Sigmoid colon (tissue), 7 donors: ENCODE results near the gene MFAP4. TPM values are rescaled to one million over a fixed set of nuclear protein-coding genes. Genes with fewer than 3 reads are reported as not detected.

ENCODE experiments used
- DNase-seq: peaks from one replicate; pipeline ENCODE4 v3.0.0-alpha.2; 2019
- H3K27ac ChIP-seq, 4 donors: fragments of 200-600 bp; sonication (generic); one replicate each; pipeline ENCODE4 v1.5.1; 2016 to 2019; ENCODE audit warnings: mild to moderate bottlenecking in 1 of 4
- H3K27me3 ChIP-seq, 3 donors: fragments of 200-600 bp; sonication (generic); one replicate each; pipeline ENCODE4 v1.5.1; 2019; ENCODE audit warnings: mild to moderate bottlenecking in 1 of 3
- H3K36me3 ChIP-seq, 4 donors: fragments of 200-600 bp; sonication (generic); one replicate each; pipeline ENCODE4 v1.5.1; 2016 to 2019
- H3K4me1 ChIP-seq, 4 donors: fragments of 200-600 bp; sonication (generic); one replicate each; pipeline ENCODE4 v1.5.1; 2017 to 2019
- H3K4me3 ChIP-seq, 4 donors: fragments of 200-600 bp; sonication (generic); one replicate each; pipeline ENCODE4 v1.5.1; 2017 to 2019; ENCODE audit warnings: mild to moderate bottlenecking in 2 of 4, moderate library complexity in 1 of 4
- H3K9me3 ChIP-seq, 4 donors: fragments of 200-600 bp in 3 of 4; sonication (generic) in 3 of 4; one replicate each; pipeline versions ENCODE4 v1.5.1 to v1.6.1; 2013 to 2019
- EP300 ChIP-seq, 4 donors: sonication (generic); formaldehyde crosslinking; IDR thresholded peaks; one replicate each; pipeline ENCODE4 v1.6.1; 2017; ENCODE audit warnings: antibody characterized with exemption in 4 of 4
- POLR2A ChIP-seq, 2 donors: fragments of 450-650 bp; IDR thresholded peaks; one replicate each; pipeline ENCODE4 v1.6.1; 2016; ENCODE audit warnings: antibody characterized with exemption in 2 of 2, mild to moderate bottlenecking in 2 of 2, moderate library complexity in 2 of 2
- POLR2AphosphoS5 ChIP-seq, 4 donors: sonication (generic); formaldehyde crosslinking; IDR thresholded peaks; one replicate each; pipeline ENCODE4 v1.6.1; 2017; ENCODE audit warnings: antibody characterized with exemption in 4 of 4
- WGBS, 2 donors: extraction: QIAGEN DNeasy Blood & Tissue Kit; methylation state at CpG; one replicate each; pipeline ENCODE4 v1.1.7; 2013; 5-methylcytosine and 5-hydroxymethylcytosine counted together
- intact Hi-C: fragments of 100-400 bp; cut with DNase I; formaldehyde crosslinking; loops from one replicate; pipeline ENCODE4 v1.15.1; 2023
- polyA plus RNA-seq, 3 donors: library from polyadenylated mRNA; stranded (reverse); fragments of 200-250 nt; gene quantifications; one replicate each; pipeline ENCODE4 v1.2.3, GENCODE V29; 2013
- total RNA-seq, 4 donors: library from RNA; depleted of rRNA; stranded (reverse); fragments of >200 nt; gene quantifications; one replicate each; pipeline ENCODE4 v1.1.0, GENCODE V29; 2016
- TF ChIP-seq, protein P1 (sequence below), 4 experiments: fragments of 450-650 bp in 3 of 4; fragments of 200-600 bp in 1 of 4; IDR thresholded peaks; one replicate each; pipeline ENCODE4 v1.5.1; 2016 to 2019; ENCODE audit warnings: antibody characterized with exemption in 4 of 4, mild to moderate bottlenecking in 3 of 4, moderate library complexity in 2 of 4
- donor health status: healthy with polysubstance abuse.
- donor health status: Bipolar disorder and iron deficiency.
- donor health status: healthy.

Gene MFAP4
- total and polyA plus RNA-seq, 7 donors, result 9.9 to 324 (median 189) TPM

DNA sequence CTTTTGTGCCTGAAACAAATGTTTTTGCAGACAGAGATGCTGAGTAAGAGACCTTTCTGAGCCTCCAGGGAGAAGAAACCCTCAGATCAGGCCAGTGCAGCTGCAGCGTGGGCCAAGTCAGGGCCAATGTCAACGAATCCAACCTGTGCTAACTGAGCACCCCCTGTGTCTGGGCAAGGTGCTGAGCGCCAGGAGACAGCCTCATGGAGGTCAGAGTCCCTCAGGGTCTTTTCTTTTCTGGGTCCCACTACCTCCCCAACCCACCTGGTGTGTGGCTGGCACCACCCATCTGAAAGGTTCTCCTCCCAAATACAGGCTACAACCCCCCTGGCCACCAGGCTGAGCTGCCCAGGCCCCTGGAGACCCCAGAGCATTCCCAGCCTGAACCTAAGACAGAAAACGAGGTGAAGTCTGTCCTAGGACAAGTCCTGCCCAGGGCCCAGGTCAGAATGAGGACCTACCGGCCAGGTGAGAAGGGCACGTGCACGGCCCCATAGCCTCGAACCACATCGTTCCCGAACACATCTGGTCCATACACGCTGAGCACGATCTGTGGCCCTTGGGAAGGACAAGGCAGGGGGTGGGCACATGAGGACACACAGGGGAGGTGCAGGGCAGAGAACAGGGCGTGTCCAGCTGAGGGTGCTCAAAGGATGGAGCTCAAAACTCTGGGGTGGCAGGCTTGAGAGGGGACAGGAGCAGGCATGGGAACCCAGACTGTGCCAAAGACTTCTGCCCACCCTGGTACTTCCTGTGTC lies 39.5 kb downstream of the MFAP4 start:
- no peak overlapping the region for H3K4me3 ChIP-seq
- H3K36me3 ChIP-seq, result no peaks in the 10 kb centered on the region
- peak overlapping the region; percentile 78 to 90 (median 82) for H3K27ac ChIP-seq
- TF ChIP-seq POLR2AphosphoS5 (IDR thresholded peaks at IDR 0.05) (no peak), EP300 (IDR thresholded peaks at IDR 0.05) (no peak), POLR2A (IDR thresholded peaks at IDR 0.05) (no peak)
- TF ChIP-seq, protein P1, sequence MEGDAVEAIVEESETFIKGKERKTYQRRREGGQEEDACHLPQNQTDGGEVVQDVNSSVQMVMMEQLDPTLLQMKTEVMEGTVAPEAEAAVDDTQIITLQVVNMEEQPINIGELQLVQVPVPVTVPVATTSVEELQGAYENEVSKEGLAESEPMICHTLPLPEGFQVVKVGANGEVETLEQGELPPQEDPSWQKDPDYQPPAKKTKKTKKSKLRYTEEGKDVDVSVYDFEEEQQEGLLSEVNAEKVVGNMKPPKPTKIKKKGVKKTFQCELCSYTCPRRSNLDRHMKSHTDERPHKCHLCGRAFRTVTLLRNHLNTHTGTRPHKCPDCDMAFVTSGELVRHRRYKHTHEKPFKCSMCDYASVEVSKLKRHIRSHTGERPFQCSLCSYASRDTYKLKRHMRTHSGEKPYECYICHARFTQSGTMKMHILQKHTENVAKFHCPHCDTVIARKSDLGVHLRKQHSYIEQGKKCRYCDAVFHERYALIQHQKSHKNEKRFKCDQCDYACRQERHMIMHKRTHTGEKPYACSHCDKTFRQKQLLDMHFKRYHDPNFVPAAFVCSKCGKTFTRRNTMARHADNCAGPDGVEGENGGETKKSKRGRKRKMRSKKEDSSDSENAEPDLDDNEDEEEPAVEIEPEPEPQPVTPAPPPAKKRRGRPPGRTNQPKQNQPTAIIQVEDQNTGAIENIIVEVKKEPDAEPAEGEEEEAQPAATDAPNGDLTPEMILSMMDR (IDR thresholded peaks at IDR 0.05), result no peak
- 86 to 90% methylated on average over 13 of the region's 13 CpGs for WGBS, 2 donors
- intact Hi-C loops, result no loop called here
- DNase-seq, result peak; percentile 65
- no peaks in the 10 kb centered on the region for H3K9me3 ChIP-seq
- no peaks in the 10 kb centered on the region for H3K27me3 ChIP-seq
- peaks cover 0 to 33% (median 28%) of the 10 kb centered on the region in 4 donors for H3K4me1 ChIP-seq

DNA sequence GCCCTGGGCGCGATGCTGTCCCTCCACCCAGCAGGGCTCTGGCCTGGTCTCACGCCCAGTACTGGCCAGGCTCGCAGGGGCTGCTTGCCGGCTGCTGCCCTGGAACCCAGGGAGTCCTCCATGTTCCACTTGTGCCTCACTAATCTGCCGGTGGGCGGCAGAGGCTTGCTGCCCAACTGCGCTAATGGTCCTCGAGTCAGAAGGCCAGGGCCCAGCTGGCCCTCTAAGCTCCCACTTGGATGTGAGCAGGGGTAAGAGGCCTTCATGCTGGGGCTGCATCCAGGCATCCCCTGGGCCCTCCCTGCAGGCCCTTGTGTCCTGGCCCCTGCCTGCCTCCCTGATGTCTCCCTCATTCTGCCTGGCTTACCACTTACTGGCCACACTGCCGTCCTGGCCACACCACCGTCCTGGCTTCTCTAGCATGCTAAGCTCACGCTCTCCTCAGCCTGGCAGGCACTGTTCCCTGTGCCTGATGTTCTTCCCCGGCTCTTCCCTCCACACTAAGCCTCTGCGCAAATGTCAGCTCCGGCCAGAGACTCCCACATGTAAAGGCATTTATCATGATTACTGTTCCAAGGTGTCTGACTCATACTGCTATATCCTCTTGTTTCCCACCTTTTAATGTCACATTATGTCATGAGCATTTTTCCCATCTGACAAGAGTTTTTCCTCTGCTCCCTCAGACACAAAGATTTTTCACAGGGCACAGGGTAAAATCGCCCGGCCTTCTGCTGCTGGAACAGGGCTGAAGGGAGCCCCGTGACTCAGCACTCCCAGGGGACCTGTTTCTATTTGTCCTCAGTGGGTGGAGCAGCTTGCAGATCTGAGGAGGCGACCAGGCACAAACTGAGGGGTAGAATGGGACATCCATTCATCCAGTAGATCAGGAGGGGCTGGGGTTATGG lies 40.4 kb downstream of the MFAP4 start:
- Histone ChIP-seq H3K27ac (peak overlapping the region; percentile 78 to 90 (median 82)), H3K9me3 (no peaks in the 10 kb centered on the region), H3K4me1 (peaks cover 0 to 42% (median 37%) of the 10 kb centered on the region in 4 donors), H3K4me3 (no peak overlapping the region), H3K27me3 (no peaks in the 10 kb centered on the region), H3K36me3 (no peaks in the 10 kb centered on the region)
- DNase-seq, result peak; percentile 89
- 75 to 77% methylated on average over 19 of the region's 19 CpGs for WGBS, 2 donors
- intact Hi-C loops, result no loop called here
- no peak for TF ChIP-seq POLR2A (IDR thresholded peaks at IDR 0.05)
- TF ChIP-seq POLR2AphosphoS5 (IDR thresholded peaks at IDR 0.05), result peak; percentile 48 to 70 (median 58)

- intact Hi-C loops, result no loop called here
- Histone ChIP-seq H3K9me3 (no peaks in the 10 kb centered on the region), H3K27me3 (no peaks in the 10 kb centered on the region), H3K4me1 (peaks cover 0 to 44% (median 41%) of the 10 kb centered on the region in 4 donors), H3K4me3 (no peak overlapping the region), H3K36me3 (no peaks in the 10 kb centered on the region), H3K27ac (peak overlapping the region; percentile 78 to 90 (median 82))
- TF ChIP-seq POLR2AphosphoS5 (IDR thresholded peaks at IDR 0.05) (no peak), EP300 (IDR thresholded peaks at IDR 0.05) (no peak), POLR2A (IDR thresholded peaks at IDR 0.05) (no peak)
- TF ChIP-seq, protein P1 (IDR thresholded peaks at IDR 0.05), result no peak
- 81 to 89% methylated on average over 13 of the region's 13 CpGs for WGBS, 2 donors
- DNase-seq, result peak; percentile 47
These were observed 41.3 kb downstream of the MFAP4 start for GRCh38 chr17:19345486-19346350.

GRCh38 chr17:19345067-19345460 lies 41.9 kb downstream of the MFAP4 start:
- Histone ChIP-seq H3K27ac (peak overlapping the region in 2 of 4 donors; percentile 80 to 83), H3K36me3 (no peaks in the 10 kb centered on the region), H3K4me3 (no peak overlapping the region), H3K9me3 (no peaks in the 10 kb centered on the region), H3K4me1 (peaks cover 0 to 44% (median 41%) of the 10 kb centered on the region in 4 donors), H3K27me3 (no peaks in the 10 kb centered on the region)
- DNase-seq, result peak; percentile 50
- TF ChIP-seq, protein P1 (IDR thresholded peaks at IDR 0.05), result no peak
- TF ChIP-seq POLR2AphosphoS5 (IDR thresholded peaks at IDR 0.05) (no peak), EP300 (IDR thresholded peaks at IDR 0.05) (no peak), POLR2A (IDR thresholded peaks at IDR 0.05) (no peak)
- 92 to 94% methylated on average over 7 of the region's 7 CpGs for WGBS, 2 donors
- intact Hi-C loops, result no loop called here
